ENCODE results near the gene RAET1E. TPM values are rescaled to one million over a fixed set of nuclear protein-coding genes. Genes with fewer than 3 reads are reported as not detected.

Gene RAET1E
- total and polyA plus RNA-seq, 2 donors (not counting 3 experiments of a cell fraction or from before 2014, with no cell fraction given): 0.04 TPM; not detected in 1

DNA sequence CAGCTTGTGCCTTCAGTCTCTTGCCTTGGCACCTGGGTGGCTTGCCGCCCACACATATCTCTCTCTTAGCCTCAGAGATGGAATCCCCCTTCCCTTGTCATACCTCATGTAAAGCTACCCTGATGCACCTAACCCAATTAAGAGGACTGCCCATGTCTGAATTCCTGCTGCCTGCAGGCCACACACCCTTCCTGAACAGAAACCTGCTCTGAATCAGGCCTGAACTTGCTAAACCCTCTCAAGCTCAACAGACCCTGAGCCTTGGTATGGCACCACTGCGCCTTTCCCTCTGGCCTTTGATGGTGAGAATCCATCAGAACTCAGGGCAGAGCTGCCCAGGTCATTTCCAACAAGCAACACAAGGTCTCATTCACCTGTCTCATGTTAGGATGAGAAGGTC, 19.8 kb upstream of the RAET1E start:
- DNase-seq (ENCODE audit: low read depth, low spot score): no peak
- FAIRE-seq: no peak
- H3K4me3 ChIP-seq (replicated peaks in 1 of 3; ENCODE audit: insufficient read depth in 1 of 3, low read depth in 1 of 3, low read length in 3 of 3): no peak overlapping the region
- H3K27ac ChIP-seq (ENCODE audit: insufficient read depth, low read depth, low read length): no peak overlapping the region
- no peak overlapping the region for H3K4me2 ChIP-seq (ENCODE audit: insufficient read depth, low read length)
- CTCF ChIA-PET: interaction anchor here (0.7 to 1.2 kb wide), 2 partner anchors 32 to 79 kb away, joined by 3 to 4 read pairs; no protein-coding TSS in a partner anchor
- H3K27me3 ChIP-seq (ENCODE audit: control insufficient read depth in 2 of 2, insufficient read depth in 2 of 2, low read length in 2 of 2): peaks cover 15% of the 10 kb centered on the region in 2 experiments
- intact Hi-C loops (cut with micrococcal nuclease): no loop called here
- no peaks in the 10 kb centered on the region for H3K9me3 ChIP-seq (replicated peaks; ENCODE audit: control insufficient read depth, insufficient read depth, low read length)
- H3K79me2 ChIP-seq (ENCODE audit: control insufficient read depth, insufficient read depth, low read length): no peaks in the 10 kb centered on the region
- H3K4me1 ChIP-seq (ENCODE audit: control insufficient read depth, extremely low read depth, insufficient read depth, low read length): no peaks in the 10 kb centered on the region
- TF ChIP-seq GATA2 (IDR thresholded peaks at IDR 0.05; ENCODE audit: insufficient read depth, insufficient read length, low read depth, low read length) (no peak), EZH2 (IDR thresholded peaks at IDR 0.05; ENCODE audit: borderline replicate concordance, low read depth, low read length, severe bottlenecking) (no peak), MYC (IDR thresholded peaks at IDR 0.05; ENCODE audit: low read depth, low read length) (no peak), FOS (IDR thresholded peaks at IDR 0.05; ENCODE audit: borderline replicate concordance, insufficient read depth, low read length) (no peak), JUN (IDR thresholded peaks at IDR 0.05; ENCODE audit: borderline replicate concordance, insufficient read depth, insufficient read length, low read depth) (no peak), POLR2A (IDR thresholded peaks at IDR 0.05; ENCODE audit: low read depth, low read length) (no peak), POLR2AphosphoS5 (IDR thresholded peaks at IDR 0.05; ENCODE audit: insufficient read depth, low read depth, low read length) (no peak)
- TF ChIP-seq, protein P1, sequence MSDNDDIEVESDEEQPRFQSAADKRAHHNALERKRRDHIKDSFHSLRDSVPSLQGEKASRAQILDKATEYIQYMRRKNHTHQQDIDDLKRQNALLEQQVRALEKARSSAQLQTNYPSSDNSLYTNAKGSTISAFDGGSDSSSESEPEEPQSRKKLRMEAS (IDR thresholded peaks at IDR 0.05; ENCODE audit: insufficient read depth, insufficient read length): no peak
- TF ChIP-seq, protein P2, sequence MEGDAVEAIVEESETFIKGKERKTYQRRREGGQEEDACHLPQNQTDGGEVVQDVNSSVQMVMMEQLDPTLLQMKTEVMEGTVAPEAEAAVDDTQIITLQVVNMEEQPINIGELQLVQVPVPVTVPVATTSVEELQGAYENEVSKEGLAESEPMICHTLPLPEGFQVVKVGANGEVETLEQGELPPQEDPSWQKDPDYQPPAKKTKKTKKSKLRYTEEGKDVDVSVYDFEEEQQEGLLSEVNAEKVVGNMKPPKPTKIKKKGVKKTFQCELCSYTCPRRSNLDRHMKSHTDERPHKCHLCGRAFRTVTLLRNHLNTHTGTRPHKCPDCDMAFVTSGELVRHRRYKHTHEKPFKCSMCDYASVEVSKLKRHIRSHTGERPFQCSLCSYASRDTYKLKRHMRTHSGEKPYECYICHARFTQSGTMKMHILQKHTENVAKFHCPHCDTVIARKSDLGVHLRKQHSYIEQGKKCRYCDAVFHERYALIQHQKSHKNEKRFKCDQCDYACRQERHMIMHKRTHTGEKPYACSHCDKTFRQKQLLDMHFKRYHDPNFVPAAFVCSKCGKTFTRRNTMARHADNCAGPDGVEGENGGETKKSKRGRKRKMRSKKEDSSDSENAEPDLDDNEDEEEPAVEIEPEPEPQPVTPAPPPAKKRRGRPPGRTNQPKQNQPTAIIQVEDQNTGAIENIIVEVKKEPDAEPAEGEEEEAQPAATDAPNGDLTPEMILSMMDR (IDR thresholded peaks at IDR 0.05; ENCODE audit: extremely low read depth in 1 of 2, insufficient read depth in 1 of 2, low read depth in 1 of 2, low read length in 2 of 2): no peak
- dilution Hi-C loops (cut with MboI; ENCODE audit: extremely low pct_ligation_motif_present, low sequenced_read_pairs): no loop called here
- no peak overlapping the region for H2AFZ ChIP-seq (ENCODE audit: low read depth, low read length)
- no peak overlapping the region for H3K9ac ChIP-seq (replicated peaks; ENCODE audit: extremely low read depth, insufficient read depth, low read length)
- H3K9me1 ChIP-seq (replicated peaks; ENCODE audit: control insufficient read depth, extremely low read depth, insufficient read depth, low read length): no peaks in the 10 kb centered on the region
- no peaks in the 10 kb centered on the region for H3K36me3 ChIP-seq (ENCODE audit: control insufficient read depth in 2 of 2, extremely low read depth in 1 of 2, insufficient read depth in 2 of 2, low read length in 2 of 2)
- BruUV-seq (replicated peaks): no TSS peak
- no peaks in the 10 kb centered on the region for H4K20me1 ChIP-seq (replicated peaks; ENCODE audit: control insufficient read depth, extremely low read depth, insufficient read depth, low read length)
- POLR2A ChIA-PET: no interaction called here
